ENCODE data around the gene ABL1.

- no peak for TF ChIP-seq CTCF (IDR thresholded peaks at IDR 0.05; ENCODE audit: insufficient read depth, low read length, poor library complexity, severe bottlenecking)
- TF ChIP-seq EZH2phosphoT487 (conservative IDR thresholded peaks at IDR 0.05; ENCODE audit: low read length) = no peak
Measured at GRCh38 chr9:130825809-130826208, 9.2 kb upstream of the ABL1 start.

Measured in SU-DHL-6 (cell line).